Measurements from ENCODE around the gene IQGAP2.

Gene IQGAP2

DNA sequence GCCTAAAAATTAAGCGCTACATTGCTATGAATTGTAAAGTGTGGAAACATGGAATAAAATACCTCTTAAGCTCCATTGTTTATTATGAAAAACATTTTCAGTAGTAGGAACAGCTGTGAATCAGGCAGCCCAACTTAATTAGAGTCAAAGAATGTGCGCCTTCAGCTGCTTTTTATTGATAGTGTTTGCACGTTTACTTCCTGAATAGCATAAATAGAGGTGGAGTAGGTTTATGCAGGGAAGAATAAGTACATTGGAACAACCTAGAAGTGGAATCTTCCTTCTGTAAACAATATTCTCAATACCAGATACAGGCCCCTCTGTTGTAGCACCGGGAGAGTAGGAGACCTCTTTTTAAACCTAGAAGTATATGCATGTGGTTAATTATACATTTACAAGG lies 79.9 kb downstream of the IQGAP2 start:
- H3K27me3 ChIP-seq (replicated peaks; ENCODE audit: control insufficient read depth, insufficient read depth, low read length): peaks cover 11% of the 10 kb centered on the region
- no peak overlapping the region for H3K4me3 ChIP-seq (ENCODE audit: low read length)
- no peaks in the 10 kb centered on the region for H3K4me1 ChIP-seq (ENCODE audit: control insufficient read depth, insufficient read depth, low read length)
- H3K9ac ChIP-seq (ENCODE audit: low read length): no peak overlapping the region
- DNase-seq (ENCODE audit: low read depth): no peak
- no peaks in the 10 kb centered on the region for H3K36me3 ChIP-seq (ENCODE audit: control insufficient read depth, insufficient read depth, low read length, severe bottlenecking)
- H3K9me3 ChIP-seq (ENCODE audit: control insufficient read depth, low read length): no peaks in the 10 kb centered on the region

DNA sequence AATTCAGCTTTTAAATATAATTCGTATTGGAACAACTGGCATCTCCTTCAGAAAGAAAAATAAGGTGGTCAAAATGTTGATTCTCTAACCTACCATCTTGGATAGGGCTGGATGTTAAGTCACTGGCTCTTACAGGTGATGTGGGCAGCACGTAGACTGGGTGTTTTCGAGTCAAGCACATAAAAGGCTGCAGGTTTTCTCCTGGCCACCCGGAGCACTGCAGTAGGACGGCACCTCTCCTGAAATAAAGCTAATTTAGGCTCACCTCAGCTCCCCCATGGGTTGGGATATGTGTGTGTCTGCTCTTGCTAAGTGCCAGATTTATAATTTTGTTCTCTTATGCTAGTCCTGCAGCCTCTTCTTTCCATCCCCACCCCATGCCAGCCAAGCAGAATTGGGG lies 80.3 kb downstream of the IQGAP2 start:
- Histone ChIP-seq H3K4me1 (ENCODE audit: control insufficient read depth, insufficient read depth, low read length) (no peaks in the 10 kb centered on the region), H3K4me3 (ENCODE audit: low read length) (no peak overlapping the region), H3K27me3 (replicated peaks; ENCODE audit: control insufficient read depth, insufficient read depth, low read length) (peaks cover 11% of the 10 kb centered on the region), H3K36me3 (ENCODE audit: control insufficient read depth, insufficient read depth, low read length, severe bottlenecking) (no peaks in the 10 kb centered on the region), H3K9me3 (ENCODE audit: control insufficient read depth, low read length) (no peaks in the 10 kb centered on the region), H3K9ac (ENCODE audit: low read length) (no peak overlapping the region)
- no peak for DNase-seq (ENCODE audit: low read depth)

DNA sequence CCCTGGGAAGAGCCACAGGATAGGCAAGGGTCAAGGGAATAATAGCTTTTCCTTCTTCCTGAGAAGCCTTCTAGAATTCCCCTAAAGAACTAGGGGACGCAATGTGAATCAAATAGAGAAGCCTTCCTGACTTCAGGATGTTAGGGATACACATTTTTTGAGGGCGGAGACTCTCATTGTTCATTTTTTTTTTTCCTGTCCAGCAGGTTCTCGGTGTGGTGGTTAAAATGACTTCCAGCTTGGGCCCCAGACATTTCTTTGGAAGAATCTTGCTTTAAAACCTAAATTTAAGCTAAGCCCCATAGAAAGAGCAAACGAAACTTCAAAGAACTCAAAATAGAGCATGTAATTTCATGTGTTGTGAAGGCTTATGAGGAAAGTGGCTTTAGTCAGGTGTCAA lies 80.8 kb downstream of the IQGAP2 start:
- H3K4me1 ChIP-seq (ENCODE audit: control insufficient read depth, insufficient read depth, low read length): no peaks in the 10 kb centered on the region
- peaks cover 11% of the 10 kb centered on the region for H3K27me3 ChIP-seq (replicated peaks; ENCODE audit: control insufficient read depth, insufficient read depth, low read length)
- DNase-seq (ENCODE audit: low read depth): no peak
- no peak overlapping the region for H3K9ac ChIP-seq (ENCODE audit: low read length)
- H3K36me3 ChIP-seq (ENCODE audit: control insufficient read depth, insufficient read depth, low read length, severe bottlenecking): no peaks in the 10 kb centered on the region
- H3K4me3 ChIP-seq (ENCODE audit: low read length): no peak overlapping the region
- H3K9me3 ChIP-seq (ENCODE audit: control insufficient read depth, low read length): no peaks in the 10 kb centered on the region

DNA sequence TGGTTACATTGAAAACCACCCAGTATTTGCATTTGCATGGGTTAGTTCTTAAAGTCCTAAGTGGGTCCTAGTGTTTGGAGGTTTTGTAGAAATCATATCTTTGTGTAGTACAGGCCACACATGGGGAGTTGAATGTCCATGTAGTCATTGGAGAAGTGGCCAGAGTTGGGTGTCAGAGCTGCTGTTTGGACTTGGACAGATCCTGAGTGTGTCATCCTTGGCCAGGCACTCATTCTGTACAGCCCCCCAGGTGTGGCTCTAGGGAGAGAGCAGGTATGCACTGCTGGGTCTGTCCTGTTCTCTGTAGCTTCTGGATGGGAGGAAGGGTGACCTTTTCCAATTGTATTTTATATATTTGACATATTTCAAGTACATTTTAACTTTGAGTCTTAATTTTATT lies 82.4 kb downstream of the IQGAP2 start:
- peaks cover 4% of the 10 kb centered on the region for H3K27me3 ChIP-seq (replicated peaks; ENCODE audit: control insufficient read depth, insufficient read depth, low read length)
- H3K4me3 ChIP-seq (ENCODE audit: low read length): no peak overlapping the region
- no peak overlapping the region for H3K9ac ChIP-seq (ENCODE audit: low read length)
- DNase-seq (ENCODE audit: low read depth): no peak
- no peaks in the 10 kb centered on the region for H3K36me3 ChIP-seq (ENCODE audit: control insufficient read depth, insufficient read depth, low read length, severe bottlenecking)
- H3K9me3 ChIP-seq (ENCODE audit: control insufficient read depth, low read length): no peaks in the 10 kb centered on the region
- no peaks in the 10 kb centered on the region for H3K4me1 ChIP-seq (ENCODE audit: control insufficient read depth, insufficient read depth, low read length)

DNA sequence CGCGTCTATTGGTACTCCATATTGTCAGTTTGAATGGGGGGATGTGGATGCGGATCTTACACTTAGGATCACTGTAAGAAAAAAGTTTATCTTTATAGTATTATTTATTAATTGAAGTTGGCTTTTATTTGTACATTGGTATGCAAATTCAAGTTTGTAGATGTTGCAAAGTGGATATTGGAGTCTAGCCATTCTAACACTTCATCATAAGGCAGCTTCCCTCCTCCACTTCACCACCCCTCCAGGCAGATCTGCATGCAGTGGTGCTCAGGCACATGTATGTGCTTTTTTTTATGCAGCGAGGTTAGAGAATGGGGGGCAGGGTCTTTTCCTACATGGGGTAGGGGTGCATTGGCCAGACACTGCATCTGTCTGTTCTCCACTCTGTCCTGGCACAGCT lies 84.3 kb downstream of the IQGAP2 start:
- H3K36me3 ChIP-seq (ENCODE audit: control insufficient read depth, insufficient read depth, low read length, severe bottlenecking): no peaks in the 10 kb centered on the region
- peaks cover 9% of the 10 kb centered on the region for H3K27me3 ChIP-seq (replicated peaks; ENCODE audit: control insufficient read depth, insufficient read depth, low read length)
- no peak overlapping the region for H3K4me3 ChIP-seq (ENCODE audit: low read length)
- no peak overlapping the region for H3K9ac ChIP-seq (ENCODE audit: low read length)
- H3K4me1 ChIP-seq (ENCODE audit: control insufficient read depth, insufficient read depth, low read length): no peaks in the 10 kb centered on the region
- no peak for DNase-seq (ENCODE audit: low read depth)
- no peaks in the 10 kb centered on the region for H3K9me3 ChIP-seq (ENCODE audit: control insufficient read depth, low read length)

DNA sequence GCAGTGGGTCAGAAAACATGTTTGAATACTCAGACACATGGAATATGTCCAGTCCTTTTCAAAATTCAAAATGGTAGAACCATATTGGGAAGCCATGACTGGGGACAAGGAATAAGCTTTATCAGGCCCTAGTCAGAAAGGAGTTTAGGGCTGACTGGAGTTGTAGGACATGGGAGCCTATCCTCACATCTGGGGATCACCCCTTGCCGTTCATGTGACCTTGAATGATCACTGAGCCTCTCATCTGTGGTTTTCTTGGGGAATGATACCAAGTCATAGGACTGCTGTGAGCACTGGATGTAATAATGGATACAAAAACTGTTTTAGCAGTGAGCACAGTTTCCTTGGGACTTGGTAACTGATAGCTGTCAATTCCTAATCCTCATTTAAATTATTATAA lies 84.7 kb downstream of the IQGAP2 start:
- H3K9me3 ChIP-seq (ENCODE audit: control insufficient read depth, low read length): no peaks in the 10 kb centered on the region
- no peak overlapping the region for H3K9ac ChIP-seq (ENCODE audit: low read length)
- peaks cover 12% of the 10 kb centered on the region for H3K27me3 ChIP-seq (replicated peaks; ENCODE audit: control insufficient read depth, insufficient read depth, low read length)
- H3K36me3 ChIP-seq (ENCODE audit: control insufficient read depth, insufficient read depth, low read length, severe bottlenecking): no peaks in the 10 kb centered on the region
- no peak for DNase-seq (ENCODE audit: low read depth)
- no peak overlapping the region for H3K4me3 ChIP-seq (ENCODE audit: low read length)
- H3K4me1 ChIP-seq (ENCODE audit: control insufficient read depth, insufficient read depth, low read length): no peaks in the 10 kb centered on the region

DNA sequence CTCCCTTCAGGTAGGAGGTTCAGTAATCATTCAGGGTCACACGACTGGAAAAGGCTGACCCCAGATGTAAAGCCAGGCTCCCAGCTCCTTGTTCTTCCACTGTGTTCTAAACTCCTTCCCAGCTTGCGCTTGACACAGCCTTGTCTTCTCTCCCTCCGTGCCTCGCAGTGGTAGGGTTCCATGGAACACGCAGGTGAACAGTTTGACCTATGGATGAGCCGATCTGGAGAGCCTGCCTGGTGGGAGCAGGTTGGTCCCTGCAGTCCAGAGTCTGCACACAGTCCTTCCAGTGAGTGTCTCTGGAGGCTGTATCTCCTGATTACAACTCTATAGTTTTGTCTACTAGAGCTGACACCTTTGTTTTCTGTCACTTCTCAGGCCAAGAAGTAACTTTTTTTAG lies 85.9 kb downstream of the IQGAP2 start:
- H3K9ac ChIP-seq (ENCODE audit: low read length): no peak overlapping the region
- no peak for DNase-seq (ENCODE audit: low read depth)
- no peak overlapping the region for H3K4me3 ChIP-seq (ENCODE audit: low read length)
- H3K27me3 ChIP-seq (replicated peaks; ENCODE audit: control insufficient read depth, insufficient read depth, low read length): peaks cover 14% of the 10 kb centered on the region
- no peaks in the 10 kb centered on the region for H3K4me1 ChIP-seq (ENCODE audit: control insufficient read depth, insufficient read depth, low read length)
- H3K36me3 ChIP-seq (ENCODE audit: control insufficient read depth, insufficient read depth, low read length, severe bottlenecking): no peaks in the 10 kb centered on the region
- H3K9me3 ChIP-seq (ENCODE audit: control insufficient read depth, low read length): no peaks in the 10 kb centered on the region

DNA sequence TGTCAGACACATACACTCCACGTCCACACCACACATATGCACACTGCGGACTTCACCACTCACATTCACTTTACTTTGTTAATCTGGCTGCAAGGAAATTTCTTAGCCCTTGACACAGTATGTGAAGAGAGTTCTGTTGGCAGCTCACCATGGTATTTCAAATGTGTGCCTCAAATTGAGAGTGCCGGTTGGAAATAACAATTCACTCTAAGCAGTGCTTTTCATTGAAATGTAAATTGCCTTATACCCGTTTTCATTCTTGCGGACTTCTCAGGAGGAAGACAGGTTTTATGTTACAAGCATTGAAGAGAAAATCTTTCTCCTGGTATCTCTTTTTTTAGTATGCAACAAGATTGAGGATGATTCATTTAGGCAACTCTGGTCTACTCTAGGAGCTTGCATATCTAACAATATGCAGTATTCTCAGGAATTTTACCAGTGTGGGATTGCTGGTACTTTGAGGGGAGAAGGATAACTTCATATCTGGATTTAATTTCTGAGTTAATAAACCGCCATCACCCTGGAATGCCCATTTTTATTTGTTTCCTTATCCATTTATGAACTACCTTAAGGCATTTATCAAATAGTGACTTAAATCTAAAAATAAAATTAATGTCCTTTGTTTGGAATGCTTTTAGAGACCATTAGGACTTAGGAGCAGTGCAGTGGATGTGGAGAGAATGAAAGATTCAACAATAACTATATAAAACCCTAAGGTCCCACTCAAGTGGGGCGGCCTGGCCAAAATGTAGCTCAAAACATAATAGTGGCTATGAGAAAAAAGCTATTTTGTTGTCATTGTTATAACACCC lies 87.0 kb downstream of the IQGAP2 start:
- no peaks in the 10 kb centered on the region for H3K4me1 ChIP-seq (ENCODE audit: control insufficient read depth, insufficient read depth, low read length)
- no peaks in the 10 kb centered on the region for H3K9me3 ChIP-seq (ENCODE audit: control insufficient read depth, low read length)
- peaks cover 14% of the 10 kb centered on the region for H3K27me3 ChIP-seq (replicated peaks; ENCODE audit: control insufficient read depth, insufficient read depth, low read length)
- no peaks in the 10 kb centered on the region for H3K36me3 ChIP-seq (ENCODE audit: control insufficient read depth, insufficient read depth, low read length, severe bottlenecking)
- no peak for DNase-seq (ENCODE audit: low read depth)
- H3K9ac ChIP-seq (ENCODE audit: low read length): no peak overlapping the region
- H3K4me3 ChIP-seq (ENCODE audit: low read length): no peak overlapping the region

DNA sequence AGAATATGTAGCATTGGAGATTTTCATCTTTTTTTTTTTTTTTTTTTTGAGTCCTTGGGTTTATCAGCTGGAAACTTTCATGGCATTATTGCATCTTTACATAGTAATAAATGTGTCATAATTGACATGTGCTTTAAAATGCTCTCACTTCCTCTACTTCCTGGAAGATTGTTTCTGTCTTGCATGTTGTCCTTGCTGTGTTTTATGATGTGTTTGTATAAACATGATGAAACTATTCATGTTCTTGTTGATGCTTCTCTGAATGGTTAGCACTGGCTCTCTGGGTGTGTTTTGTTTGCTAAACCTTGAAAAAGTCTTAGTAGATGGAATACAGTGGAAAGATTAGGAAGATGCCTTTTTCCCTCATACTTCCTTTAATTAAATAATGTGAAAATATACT lies 87.9 kb downstream of the IQGAP2 start:
- Histone ChIP-seq H3K36me3 (ENCODE audit: control insufficient read depth, insufficient read depth, low read length, severe bottlenecking) (no peaks in the 10 kb centered on the region), H3K9ac (ENCODE audit: low read length) (no peak overlapping the region), H3K4me1 (ENCODE audit: control insufficient read depth, insufficient read depth, low read length) (no peaks in the 10 kb centered on the region), H3K27me3 (replicated peaks; ENCODE audit: control insufficient read depth, insufficient read depth, low read length) (peaks cover 14% of the 10 kb centered on the region), H3K4me3 (ENCODE audit: low read length) (no peak overlapping the region), H3K9me3 (ENCODE audit: control insufficient read depth, low read length) (no peaks in the 10 kb centered on the region)
- DNase-seq (ENCODE audit: low read depth): no peak

DNA sequence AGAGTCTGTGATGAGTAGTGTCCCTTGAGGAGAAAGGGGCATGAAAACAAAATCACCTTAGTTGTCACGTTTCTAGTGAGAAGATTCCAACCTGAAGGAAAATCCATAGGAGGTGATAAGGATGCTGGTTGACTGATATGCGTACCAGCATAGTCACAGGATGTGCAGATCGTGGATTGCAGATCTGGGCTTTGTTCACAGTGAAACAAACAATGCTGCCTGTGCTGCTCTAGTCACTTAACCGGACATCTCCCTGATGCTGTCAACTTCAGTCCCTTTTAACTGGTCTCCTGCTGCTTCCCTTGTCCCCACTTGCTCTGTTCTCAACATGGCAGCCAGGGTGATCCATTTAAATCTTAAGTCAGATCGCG lies 89.7 kb downstream of the IQGAP2 start:
- Histone ChIP-seq H3K27me3 (replicated peaks; ENCODE audit: control insufficient read depth, insufficient read depth, low read length) (peaks cover 14% of the 10 kb centered on the region), H3K9ac (ENCODE audit: low read length) (no peak overlapping the region), H3K9me3 (ENCODE audit: control insufficient read depth, low read length) (no peaks in the 10 kb centered on the region), H3K4me3 (ENCODE audit: low read length) (no peak overlapping the region), H3K4me1 (ENCODE audit: control insufficient read depth, insufficient read depth, low read length) (no peaks in the 10 kb centered on the region), H3K36me3 (ENCODE audit: control insufficient read depth, insufficient read depth, low read length, severe bottlenecking) (no peaks in the 10 kb centered on the region)
- no peak for DNase-seq (ENCODE audit: low read depth)

DNA sequence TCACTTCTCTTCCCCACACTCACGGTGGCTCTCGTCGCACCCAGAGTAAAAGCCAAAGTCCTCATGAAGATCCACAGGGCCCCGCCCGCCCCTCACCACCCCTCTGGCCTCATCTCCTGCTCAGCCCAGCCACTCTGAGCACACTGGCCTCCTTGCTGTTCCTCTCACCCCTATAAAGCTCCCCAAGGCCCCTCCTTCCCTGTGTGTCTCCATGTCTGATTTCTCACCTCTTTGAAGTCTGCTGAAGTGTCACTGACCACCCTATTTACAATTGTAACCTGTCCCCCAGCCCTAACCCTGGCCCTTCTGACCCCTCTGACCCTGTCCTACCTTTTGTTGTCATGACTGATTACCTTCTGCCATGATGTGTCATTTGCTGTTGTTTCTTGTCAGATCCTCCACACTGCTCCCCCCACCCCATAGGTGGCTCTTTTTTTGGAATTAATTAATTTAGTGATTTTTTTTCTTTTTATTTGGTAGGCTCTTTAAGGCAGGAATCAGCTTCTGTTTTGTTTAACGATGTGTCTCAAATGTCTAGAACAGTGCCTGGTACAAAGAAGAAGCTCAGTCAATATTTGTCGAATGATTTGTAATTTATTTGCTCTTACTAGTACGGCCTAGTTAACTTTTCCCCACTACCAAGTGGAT lies 90.2 kb downstream of the IQGAP2 start:
- Histone ChIP-seq H3K27me3 (replicated peaks; ENCODE audit: control insufficient read depth, insufficient read depth, low read length) (peaks cover 14% of the 10 kb centered on the region), H3K4me3 (ENCODE audit: low read length) (no peak overlapping the region), H3K9me3 (ENCODE audit: control insufficient read depth, low read length) (no peaks in the 10 kb centered on the region), H3K36me3 (ENCODE audit: control insufficient read depth, insufficient read depth, low read length, severe bottlenecking) (no peaks in the 10 kb centered on the region), H3K4me1 (ENCODE audit: control insufficient read depth, insufficient read depth, low read length) (no peaks in the 10 kb centered on the region), H3K9ac (ENCODE audit: low read length) (no peak overlapping the region)
- DNase-seq (ENCODE audit: low read depth): no peak

DNA sequence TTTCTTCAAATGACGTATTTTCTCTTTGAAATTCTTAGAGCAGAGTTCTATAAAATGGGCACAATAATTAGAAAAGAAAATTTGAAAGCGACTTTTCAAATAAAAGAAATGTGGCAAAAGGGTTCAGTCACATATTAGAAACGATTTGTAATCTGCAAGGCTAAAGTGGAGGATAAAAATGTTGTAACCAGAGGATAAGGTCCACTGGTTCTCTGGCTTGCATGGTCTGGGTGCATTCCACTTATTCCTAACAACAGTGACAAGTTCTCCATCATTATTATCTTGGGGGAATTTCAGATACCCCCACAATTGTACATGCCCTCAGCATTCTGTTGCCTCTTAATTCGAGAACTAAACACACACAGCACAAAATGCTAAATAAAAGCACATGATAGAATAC lies 91.1 kb downstream of the IQGAP2 start:
- Histone ChIP-seq H3K27me3 (replicated peaks; ENCODE audit: control insufficient read depth, insufficient read depth, low read length) (peaks cover 14% of the 10 kb centered on the region), H3K9me3 (ENCODE audit: control insufficient read depth, low read length) (no peaks in the 10 kb centered on the region), H3K36me3 (ENCODE audit: control insufficient read depth, insufficient read depth, low read length, severe bottlenecking) (no peaks in the 10 kb centered on the region), H3K4me3 (ENCODE audit: low read length) (no peak overlapping the region), H3K9ac (ENCODE audit: low read length) (no peak overlapping the region), H3K4me1 (ENCODE audit: control insufficient read depth, insufficient read depth, low read length) (no peaks in the 10 kb centered on the region)
- DNase-seq (ENCODE audit: low read depth): no peak
